Sigmoid colon (tissue), 7 donors: Measurements from ENCODE around the gene CDK3. TPM values are rescaled to one million over a fixed set of nuclear protein-coding genes. Genes with fewer than 3 reads are reported as not detected.

ENCODE experiments used
- DNase-seq: peaks from one replicate; pipeline ENCODE4 v3.0.0-alpha.2; 2019
- H3K27ac ChIP-seq, 4 donors: fragments of 200-600 bp; sonication (generic); one replicate each; pipeline ENCODE4 v1.5.1; 2016 to 2019; ENCODE audit warnings: mild to moderate bottlenecking in 1 of 4
- H3K27me3 ChIP-seq, 3 donors: fragments of 200-600 bp; sonication (generic); one replicate each; pipeline ENCODE4 v1.5.1; 2019; ENCODE audit warnings: mild to moderate bottlenecking in 1 of 3
- H3K36me3 ChIP-seq, 4 donors: fragments of 200-600 bp; sonication (generic); one replicate each; pipeline ENCODE4 v1.5.1; 2016 to 2019
- H3K4me1 ChIP-seq, 4 donors: fragments of 200-600 bp; sonication (generic); one replicate each; pipeline ENCODE4 v1.5.1; 2017 to 2019
- H3K4me3 ChIP-seq, 4 donors: fragments of 200-600 bp; sonication (generic); one replicate each; pipeline ENCODE4 v1.5.1; 2017 to 2019; ENCODE audit warnings: mild to moderate bottlenecking in 2 of 4, moderate library complexity in 1 of 4
- H3K9me3 ChIP-seq, 4 donors: fragments of 200-600 bp in 3 of 4; sonication (generic) in 3 of 4; one replicate each; pipeline versions ENCODE4 v1.5.1 to v1.6.1; 2013 to 2019
- CTCF ChIP-seq, 4 experiments: fragments of 450-650 bp in 3 of 4; fragments of 200-600 bp in 1 of 4; IDR thresholded peaks; one replicate each; pipeline ENCODE4 v1.5.1; 2016 to 2019; ENCODE audit warnings: antibody characterized with exemption in 4 of 4, mild to moderate bottlenecking in 3 of 4, moderate library complexity in 2 of 4
- EP300 ChIP-seq, 4 donors: sonication (generic); formaldehyde crosslinking; IDR thresholded peaks; one replicate each; pipeline ENCODE4 v1.6.1; 2017; ENCODE audit warnings: antibody characterized with exemption in 4 of 4
- POLR2A ChIP-seq, 2 donors: fragments of 450-650 bp; IDR thresholded peaks; one replicate each; pipeline ENCODE4 v1.6.1; 2016; ENCODE audit warnings: antibody characterized with exemption in 2 of 2, mild to moderate bottlenecking in 2 of 2, moderate library complexity in 2 of 2
- POLR2AphosphoS5 ChIP-seq, 4 donors: sonication (generic); formaldehyde crosslinking; IDR thresholded peaks; one replicate each; pipeline ENCODE4 v1.6.1; 2017; ENCODE audit warnings: antibody characterized with exemption in 4 of 4
- WGBS, 2 donors: extraction: QIAGEN DNeasy Blood & Tissue Kit; methylation state at CpG; one replicate each; pipeline ENCODE4 v1.1.7; 2013; 5-methylcytosine and 5-hydroxymethylcytosine counted together
- intact Hi-C: fragments of 100-400 bp; cut with DNase I; formaldehyde crosslinking; loops from one replicate; pipeline ENCODE4 v1.15.1; 2023
- polyA plus RNA-seq, 3 donors: library from polyadenylated mRNA; stranded (reverse); fragments of 200-250 nt; gene quantifications; one replicate each; pipeline ENCODE4 v1.2.3, GENCODE V29; 2013
- total RNA-seq, 4 donors: library from RNA; depleted of rRNA; stranded (reverse); fragments of >200 nt; gene quantifications; one replicate each; pipeline ENCODE4 v1.1.0, GENCODE V29; 2016
- donor health status: healthy with polysubstance abuse.
- donor health status: Bipolar disorder and iron deficiency.
- donor health status: healthy.

Gene CDK3
- total and polyA plus RNA-seq, 7 donors, result 0.71 to 15.0 (median 7.3) TPM; not detected in 1

GRCh38 chr17:76026714-76027158 is 26.1 kb downstream of the CDK3 start:
- no peaks in the 10 kb centered on the region for H3K27me3 ChIP-seq
- intact Hi-C loops, result no loop called here
- H3K27ac ChIP-seq, result peak overlapping the region in 3 of 4 donors; percentile 49 to 64 (median 56)
- no peak for TF ChIP-seq EP300 (IDR thresholded peaks at IDR 0.05)
- no peaks in the 10 kb centered on the region for H3K9me3 ChIP-seq
- H3K36me3 ChIP-seq, result no peaks in the 10 kb centered on the region
- peak overlapping the region; percentile 16 to 43 (median 32) for H3K4me3 ChIP-seq
- DNase-seq, result no peak
- 14 to 59% methylated on average over 15 of the region's 15 CpGs for WGBS, 2 donors
- peaks cover 0 to 10% (median 4%) of the 10 kb centered on the region in 4 donors for H3K4me1 ChIP-seq

GRCh38 chr17:76027159-76027839 is 26.6 kb downstream of the CDK3 start, which contains the start of gene EVPL:
Gene EVPL (minus strand): TSS chr17:76027306. CDS start chr17:76027198, 108 bp downstream.
- peaks cover 0 to 14% (median 5%) of the 10 kb centered on the region in 4 donors for H3K4me1 ChIP-seq
- WGBS, 2 donors, result 13 to 73% methylated on average over 24 of the region's 24 CpGs
- H3K9me3 ChIP-seq, result no peaks in the 10 kb centered on the region
- TF ChIP-seq POLR2A (IDR thresholded peaks at IDR 0.05) (peak in 1 of 2 donors; percentile 40), POLR2AphosphoS5 (IDR thresholded peaks at IDR 0.05) (no peak)
- H3K27ac ChIP-seq, result peak within 1 kb of the TSS in 3 of 4 donors; percentile 49 to 64 (median 56)
- H3K4me3 ChIP-seq, result peak within 1 kb of the TSS; percentile 16 to 43 (median 32)
- no peaks in the 10 kb centered on the region for H3K36me3 ChIP-seq
- DNase-seq, result no peak
- no peaks in the 10 kb centered on the region for H3K27me3 ChIP-seq
- intact Hi-C loops, result no loop called here

GRCh38 chr17:76032073-76032779 is 31.6 kb downstream of the CDK3 start:
- Histone ChIP-seq H3K9me3 (no peaks in the 10 kb centered on the region), H3K4me3 (no peak overlapping the region), H3K4me1 (peaks cover 0 to 61% (median 49%) of the 10 kb centered on the region in 4 donors), H3K27ac (peak overlapping the region in 2 of 4 donors; percentile 87 to 92), H3K36me3 (no peaks in the 10 kb centered on the region), H3K27me3 (no peaks in the 10 kb centered on the region)
- no peak for DNase-seq
- TF ChIP-seq CTCF (IDR thresholded peaks at IDR 0.05) (peak in 1 of 4 experiments; percentile 9), POLR2AphosphoS5 (IDR thresholded peaks at IDR 0.05) (no peak)
- intact Hi-C loops, result no loop called here
- 55 to 83% methylated on average over 20 of the region's 20 CpGs for WGBS, 2 donors

GRCh38 chr17:76032780-76033108 is 32.1 kb downstream of the CDK3 start:
- TF ChIP-seq EP300 (IDR thresholded peaks at IDR 0.05), result no peak
- TF ChIP-seq POLR2A (IDR thresholded peaks at IDR 0.05), result no peak
- TF ChIP-seq POLR2AphosphoS5 (IDR thresholded peaks at IDR 0.05), result no peak
- TF ChIP-seq CTCF (IDR thresholded peaks at IDR 0.05), result no peak
- DNase-seq, result no peak

GRCh38 chr17:76033139-76033538 is 32.5 kb downstream of the CDK3 start:
- H3K27me3 ChIP-seq, result no peaks in the 10 kb centered on the region
- no peaks in the 10 kb centered on the region for H3K9me3 ChIP-seq
- DNase-seq, result no peak
- WGBS, 2 donors, result 97% methylated on average over 6 of the region's 6 CpGs
- H3K36me3 ChIP-seq, result no peaks in the 10 kb centered on the region
- no peak for TF ChIP-seq POLR2A (IDR thresholded peaks at IDR 0.05)
- no peak for TF ChIP-seq POLR2AphosphoS5 (IDR thresholded peaks at IDR 0.05)
- TF ChIP-seq CTCF (IDR thresholded peaks at IDR 0.05), result no peak
- no peak for TF ChIP-seq EP300 (IDR thresholded peaks at IDR 0.05)
- peak overlapping the region in 3 of 4 donors; percentile 86 to 92 (median 87) for H3K27ac ChIP-seq
- intact Hi-C loops, result no loop called here
- no peak overlapping the region for H3K4me3 ChIP-seq
- H3K4me1 ChIP-seq, result peaks cover 0 to 70% (median 58%) of the 10 kb centered on the region in 4 donors

More at GRCh38 chr17:76032780-76033108, 32.1 kb downstream of the CDK3 start:
- Histone ChIP-seq H3K4me3 (no peak overlapping the region), H3K4me1 (peaks cover 0 to 67% (median 54%) of the 10 kb centered on the region in 4 donors), H3K27ac (peak overlapping the region in 3 of 4 donors; percentile 86 to 92 (median 87)), H3K27me3 (no peaks in the 10 kb centered on the region), H3K9me3 (no peaks in the 10 kb centered on the region), H3K36me3 (no peaks in the 10 kb centered on the region)
- intact Hi-C loops, result no loop called here
- 90 to 92% methylated on average over 5 of the region's 5 CpGs for WGBS, 2 donors
